GM21717 (cell line): ENCODE results near the gene COQ8A.
A peak's percentile ranks its signal among the peaks of the same experiment; 100 is the strongest.
"Not testable (repeated sequence)": the region's sequence is repeated elsewhere in the genome, so short reads cannot be mapped to it uniquely, and the experiment has no call there.

Experiments
- ATAC-seq: cut with Tn5 transposase; IDR thresholded peaks from one replicate; pipeline ENCODE4 v1.9.1; 2021; ENCODE audit warnings: mild to moderate bottlenecking, moderate library complexity; ENCODE audit not compliant: unreplicated experiment

The COQ8A gene

DNA sequence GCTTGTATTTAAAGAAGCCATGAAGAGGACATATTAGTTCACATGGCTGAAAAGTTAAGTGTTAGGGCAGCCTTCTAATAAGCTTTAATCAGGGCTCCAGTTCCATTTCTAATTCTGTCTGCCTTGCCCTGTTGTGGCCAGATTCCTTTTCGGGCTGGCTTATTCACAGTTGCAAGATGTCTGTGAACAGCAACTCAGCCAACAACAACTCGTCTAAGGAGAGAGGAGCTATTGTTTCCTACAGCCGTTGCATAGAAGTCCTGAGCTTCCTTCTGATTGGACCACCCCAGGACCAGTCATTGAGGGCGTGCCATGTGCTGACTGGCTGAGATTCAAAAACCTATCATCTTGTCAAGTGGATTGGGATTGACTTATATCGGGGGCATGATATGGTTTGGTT lies 18.6 kb upstream of the COQ8A start:
- no peak for ATAC-seq

DNA sequence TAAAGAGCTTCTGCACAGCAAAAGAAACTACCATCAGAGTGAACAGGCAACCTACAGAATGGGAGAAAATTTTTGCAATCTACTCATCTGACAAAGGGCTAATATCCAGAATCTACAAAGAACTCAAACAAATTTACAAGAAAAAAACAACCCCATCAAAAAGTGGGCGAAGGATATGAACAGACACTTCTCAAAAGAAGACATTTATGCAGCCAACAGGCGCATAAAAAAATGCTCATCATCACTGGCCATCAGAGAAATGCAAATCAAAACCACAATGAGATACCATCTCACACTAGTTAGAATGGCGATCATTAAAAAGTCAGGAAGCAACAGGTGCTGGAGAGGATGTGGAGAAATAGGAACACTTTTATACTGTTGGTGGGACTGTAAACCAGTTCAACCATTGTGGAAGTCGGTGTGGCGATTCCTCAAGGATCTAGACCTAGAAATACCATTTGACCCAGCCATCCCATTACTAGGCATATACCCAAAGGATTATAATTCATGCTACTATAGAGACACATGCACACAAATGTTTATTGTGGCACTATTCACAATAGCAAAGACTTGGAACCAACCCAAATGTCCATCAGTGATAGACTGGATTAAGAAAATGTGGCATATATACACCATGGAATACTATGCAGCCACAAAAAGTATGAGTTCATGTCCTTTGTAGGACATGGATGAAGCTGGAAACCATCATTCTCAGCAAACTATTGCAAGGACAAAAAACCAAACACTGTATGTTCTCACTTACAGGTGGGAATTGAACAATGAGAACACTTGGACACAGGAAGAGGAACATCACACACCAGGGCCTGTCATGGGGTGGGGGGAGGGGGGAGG lies 10.6 kb upstream of the COQ8A start:
- not testable (repeated sequence) for ATAC-seq

- ATAC-seq, result no peak
These were observed 5.4 kb upstream of the COQ8A start for GRCh38 chr1:226934483-226935237.

DNA sequence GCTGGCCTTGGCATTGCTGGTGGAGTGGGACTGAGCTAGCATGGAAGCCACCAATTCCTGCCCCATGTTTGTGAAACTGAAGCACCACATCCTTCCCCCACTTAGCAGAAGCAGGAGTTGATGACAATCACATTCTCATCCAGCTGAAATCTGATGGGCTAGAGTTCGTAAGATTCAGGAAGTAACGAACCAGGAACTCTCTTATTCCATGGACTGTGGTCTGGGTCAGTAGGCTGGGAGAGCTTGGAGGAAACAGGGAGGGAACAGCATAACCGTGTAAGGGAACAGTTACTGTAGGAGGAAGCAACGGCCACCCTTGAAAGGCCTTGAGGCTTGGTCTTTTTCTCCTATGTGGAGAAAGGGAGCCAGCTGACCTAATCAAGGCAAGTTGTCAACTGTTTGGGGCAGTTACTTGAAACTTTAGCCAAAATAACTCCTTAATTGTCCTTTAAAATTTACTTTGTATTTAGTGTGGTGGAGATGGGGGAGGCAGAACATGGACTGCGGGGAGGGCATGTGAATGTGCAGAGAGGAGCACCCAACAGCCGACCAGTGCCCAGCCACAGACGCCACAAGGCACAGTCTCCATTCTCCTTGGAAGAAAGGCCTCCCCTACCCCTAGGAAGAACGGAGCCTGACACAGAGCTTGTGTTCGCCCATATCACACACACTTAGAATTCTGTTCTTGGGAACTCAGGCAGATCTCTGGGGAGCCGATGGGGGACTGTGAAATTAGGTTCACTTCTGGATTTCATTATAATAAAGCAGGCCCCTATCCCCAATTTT lies 2.0 kb upstream of the COQ8A start:
- ATAC-seq, result no peak

GRCh38 chr1:226938903-226939437 lies 1.1 kb upstream of the COQ8A start:
- ATAC-seq, result no peak

DNA sequence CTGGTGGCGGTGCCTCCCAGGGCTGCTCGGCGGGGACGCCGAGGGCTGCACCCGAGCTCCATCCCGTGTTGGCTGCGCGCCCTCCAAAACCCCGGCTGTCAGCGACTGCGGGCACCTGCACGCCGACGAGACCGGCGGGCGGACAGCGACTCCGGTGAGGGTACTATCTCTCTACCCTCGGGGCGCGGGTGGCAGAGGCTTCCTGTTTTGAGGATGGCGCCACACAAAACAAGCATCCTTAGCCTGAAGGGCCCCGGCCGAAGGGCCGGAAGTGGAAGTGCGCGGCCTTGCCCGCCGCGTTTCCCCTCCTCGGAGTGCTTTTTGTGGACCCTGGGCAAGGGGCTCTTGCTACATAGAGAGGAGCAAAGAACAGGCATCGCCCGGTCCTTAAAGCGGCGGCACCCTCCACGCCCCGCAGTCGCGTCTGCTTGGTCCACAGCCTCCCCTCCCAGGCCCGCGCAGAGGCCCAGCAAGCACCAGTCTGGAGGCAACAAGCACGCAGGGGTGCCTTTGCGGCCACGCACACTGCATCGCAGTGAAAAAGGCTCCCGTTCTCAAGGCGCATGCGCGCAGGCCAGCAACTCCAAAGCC lies 561 bp upstream of the COQ8A start:
- ATAC-seq, result peak; percentile 41

- no peak for ATAC-seq
These were observed 643 bp downstream of the COQ8A start for GRCh38 chr1:226940806-226941067.

- no peak for ATAC-seq
These were observed 2.3 kb downstream of the COQ8A start for GRCh38 chr1:226942392-226942791.

DNA sequence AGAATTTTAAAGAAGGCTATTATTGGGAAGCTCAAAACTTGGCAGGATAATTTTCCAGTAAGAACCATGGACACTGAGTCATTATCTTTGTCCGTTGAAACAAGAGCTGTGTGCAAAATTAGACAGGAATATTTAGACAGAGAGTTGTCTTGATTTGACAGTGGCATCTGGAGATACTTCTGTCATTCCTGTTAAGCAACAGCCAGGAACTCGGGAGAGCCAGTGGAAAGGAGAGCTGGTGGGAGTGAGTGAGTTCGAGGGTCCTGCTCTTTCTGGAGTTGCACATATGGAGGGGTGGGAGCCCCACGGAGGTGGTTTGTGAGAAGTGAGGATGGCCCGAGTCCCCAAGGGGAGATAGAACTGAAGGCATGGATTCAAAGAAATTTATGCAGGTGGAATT lies 3.1 kb downstream of the COQ8A start:
- ATAC-seq, result no peak

- ATAC-seq, result no peak
These were observed 3.8 kb downstream of the COQ8A start for GRCh38 chr1:226943927-226944326.

- no peak for ATAC-seq
These were observed 5.2 kb downstream of the COQ8A start for GRCh38 chr1:226945106-226945857.

DNA sequence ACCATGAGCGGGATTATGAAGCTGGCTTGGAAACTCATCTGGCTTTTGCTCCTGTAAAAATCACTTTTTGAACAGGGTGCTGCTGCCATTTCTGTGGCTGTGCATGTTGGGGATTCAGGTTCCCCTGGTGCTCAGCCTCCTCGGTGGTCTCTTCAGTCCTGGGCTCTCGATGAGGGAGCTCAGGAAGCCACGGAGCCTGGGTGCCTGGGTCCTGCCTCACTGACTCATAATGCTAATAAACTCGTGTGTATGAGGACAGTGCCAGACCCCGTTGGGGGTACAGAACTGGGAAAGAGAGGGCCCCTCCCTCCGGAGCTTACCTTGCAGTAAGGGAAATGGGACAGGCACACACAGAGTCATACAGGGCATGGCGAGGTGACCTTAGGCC lies 5.8 kb downstream of the COQ8A start:
- no peak for ATAC-seq

- ATAC-seq, result no peak
These were observed 6.2 kb downstream of the COQ8A start for GRCh38 chr1:226946285-226946684.

GRCh38 chr1:226946841-226947240 lies 6.7 kb downstream of the COQ8A start:
- ATAC-seq, result no peak

GRCh38 chr1:226948051-226948450 lies 8.0 kb downstream of the COQ8A start:
- no peak for ATAC-seq

- ATAC-seq, result no peak
These were observed 8.4 kb downstream of the COQ8A start for GRCh38 chr1:226948480-226948879.

GRCh38 chr1:226948996-226949395 lies 8.9 kb downstream of the COQ8A start:
- no peak for ATAC-seq

DNA sequence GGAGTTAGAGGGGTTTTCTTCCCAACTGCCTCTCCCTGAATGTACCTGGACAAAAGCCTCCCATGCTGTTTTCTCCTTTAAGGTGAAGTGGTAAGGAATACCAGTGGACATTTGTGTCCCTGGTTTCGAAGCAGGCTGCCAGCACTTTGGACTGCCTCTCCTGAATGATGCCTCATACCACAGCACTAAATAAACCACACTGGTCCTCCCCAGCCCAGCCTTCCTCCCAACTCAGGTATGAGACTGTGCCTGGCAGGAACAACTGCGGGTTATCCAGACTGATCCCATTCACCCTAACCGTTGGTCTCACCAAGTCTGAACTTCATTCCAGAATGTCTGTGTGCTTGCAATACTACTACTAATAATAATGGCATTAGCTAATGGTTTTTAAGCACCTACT lies 9.3 kb downstream of the COQ8A start:
- ATAC-seq, result no peak

- ATAC-seq, result no peak
These were observed 10.2 kb downstream of the COQ8A start for GRCh38 chr1:226950316-226950715.

GRCh38 chr1:226950871-226951270 lies 10.8 kb downstream of the COQ8A start:
- no peak for ATAC-seq
